Uterus (tissue), 2 donors: ENCODE results near the gene GATAD2A.

ENCODE experiments used
- CTCF ChIP-seq, 4 experiments: fragments of 200-600 bp in 2 of 4; fragments of 450-650 bp in 2 of 4; sonication (generic) in 2 of 4; IDR thresholded peaks; one replicate each; pipeline ENCODE4 v1.5.1; 2016 to 2019; ENCODE audit warnings: antibody characterized with exemption in 4 of 4, mild to moderate bottlenecking in 2 of 4, moderate library complexity in 1 of 4
- POLR2A ChIP-seq, 2 donors: fragments of 450-650 bp; IDR thresholded peaks; one replicate each; pipeline ENCODE4 v1.6.1; 2016; ENCODE audit warnings: antibody characterized with exemption in 2 of 2, mild to moderate bottlenecking in 1 of 2, moderate library complexity in 1 of 2

DNA sequence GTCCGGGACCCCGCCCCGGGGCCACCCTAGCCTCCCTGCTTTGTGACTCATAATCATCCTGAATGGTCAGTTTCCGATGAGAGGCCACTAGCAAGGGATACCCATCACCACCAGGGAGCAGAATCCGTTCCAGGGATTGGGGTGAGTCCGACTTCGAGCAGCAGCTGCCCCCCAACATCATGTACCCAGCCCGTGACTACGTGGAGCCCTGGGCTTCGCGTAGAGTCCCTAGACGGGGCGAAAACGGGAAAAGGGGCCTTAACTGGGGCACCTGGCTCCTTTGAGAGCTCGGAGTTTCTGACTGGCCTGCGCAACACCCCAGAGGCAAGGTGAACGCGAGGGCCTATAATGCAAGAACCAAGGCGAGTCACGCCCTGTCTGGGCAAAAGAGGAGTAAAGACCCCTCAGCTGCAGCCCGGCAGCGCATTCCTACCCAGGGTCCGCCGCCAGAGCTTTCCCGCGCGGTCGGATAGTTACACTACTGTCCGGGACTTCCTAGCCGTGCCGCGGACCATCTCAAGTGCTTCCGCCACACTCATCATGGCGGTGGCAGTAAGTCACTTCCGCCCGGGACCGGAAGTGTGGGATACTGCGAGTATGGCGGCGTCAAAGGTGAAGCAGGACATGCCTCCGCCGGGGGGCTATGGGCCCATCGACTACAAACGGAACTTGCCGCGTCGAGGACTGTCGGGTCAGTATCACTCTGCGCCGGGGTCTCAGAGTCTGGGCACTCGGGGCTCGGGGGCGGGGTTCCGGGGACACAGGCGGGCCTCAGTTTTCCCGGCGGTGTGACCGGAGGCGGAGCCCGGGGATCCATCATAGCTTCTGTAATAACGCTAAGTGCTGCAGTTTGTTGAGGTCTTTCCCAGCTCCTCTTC, 110.4 kb downstream of the GATAD2A start, which contains the start of gene NDUFA13:
- TF ChIP-seq CTCF (IDR thresholded peaks at IDR 0.05): no peak
- TF ChIP-seq POLR2A (IDR thresholded peaks at IDR 0.05): peak; percentile 27 to 68
